Adrenal gland (tissue), 19 donors: ENCODE measurements around the gene STX4. TPM values are rescaled to one million over a fixed set of nuclear protein-coding genes. Genes with fewer than 3 reads are reported as not detected.

Experiments
- DNase-seq, 7 donors: peaks; one replicate each; pipeline ENCODE4 v3.0.0-alpha.2; 2019 to 2020
- H3K27ac ChIP-seq, 5 donors: fragments of 200-600 bp; sonication (generic) in 4 of 5; 1 replicate in 3 of 5; 2 replicates in 2 of 5; pipeline versions ENCODE4 v1.5.1 to v1.8.0; 2016 to 2020; ENCODE audit warnings: mild to moderate bottlenecking in 1 of 5
- H3K27me3 ChIP-seq: fragments of 200-600 bp; 2 replicates; pipeline ENCODE4 v1.8.0; 2021
- H3K36me3 ChIP-seq, 2 donors: fragments of 200-600 bp; replicated peaks in 1 of 2; 1 replicate in 1 of 2; 2 replicates in 1 of 2; pipeline versions ENCODE4 v1.5.1 to v1.8.0; 2018 to 2022
- H3K4me1 ChIP-seq, 2 donors: fragments of 200-600 bp; replicated peaks in 1 of 2; 1 replicate in 1 of 2; 2 replicates in 1 of 2; pipeline versions ENCODE4 v1.5.1 to v1.8.0; 2018 to 2021
- H3K4me3 ChIP-seq, 4 donors: fragments of 200-600 bp; sonication (generic) in 3 of 4; one replicate each; pipeline ENCODE4 v1.5.1; 2016 to 2018
- H3K9me3 ChIP-seq, 3 donors: fragments of 200-600 bp; sonication (generic) in 1 of 3; replicated peaks in 1 of 3; 1 replicate in 2 of 3; 2 replicates in 1 of 3; pipeline versions ENCODE4 v1.5.1 to v1.8.0; 2016 to 2021
- CTCF ChIP-seq, 6 experiments: fragments of 450-650 bp in 4 of 6; fragments of 200-600 bp in 2 of 6; sonication (generic) in 1 of 6; IDR thresholded peaks; 1 replicate in 5 of 6; 2 replicates in 1 of 6; pipeline versions ENCODE4 v1.5.1 to v1.8.0; 2016 to 2021; ENCODE audit warnings: antibody characterized with exemption in 6 of 6, mild to moderate bottlenecking in 2 of 6, moderate library complexity in 1 of 6
- POLR2A ChIP-seq, 2 donors: fragments of 450-650 bp; IDR thresholded peaks; one replicate each; pipeline ENCODE4 v1.6.1; 2017; ENCODE audit warnings: antibody characterized with exemption in 2 of 2, mild to moderate bottlenecking in 2 of 2, moderate library complexity in 1 of 2
- WGBS, 4 donors: extraction: QIAGEN DNeasy Blood & Tissue Kit in 2 of 4; methylation state at CpG; one replicate each; pipeline versions ENCODE4 v1.1.5 to v1.1.7; 2013 to 2017; 5-methylcytosine and 5-hydroxymethylcytosine counted together
- intact Hi-C, 2 donors: fragments of 100-400 bp; cut with DNase I; formaldehyde crosslinking; loops; one replicate each; pipeline versions ENCODE4 v1.14.1 to v1.15.0; 2022 to 2023
- long read RNA-seq, 10 donors: library from polyadenylated mRNA in 3 of 10; unstranded in 2 of 10; stranded (forward) in 1 of 10; transcript quantifications; one replicate each; pipeline ENCODE4 v2.0.0 and lab custom pipeline, GENCODE V29; 2021 to 2026
- polyA plus RNA-seq, 3 donors: library from polyadenylated mRNA; stranded (reverse); fragments of 200-250 nt in 2 of 3; fragments of 350-450 nt in 1 of 3; fragmentation: Illumina TruSeq in 1 of 3; extraction: RNeasy Lipid Tissue Mini Kit (QIAGEN cat#74804) in 1 of 3; gene quantifications; one replicate each; pipeline ENCODE4 v1.2.3, GENCODE V29; 2013 to 2014
- total RNA-seq, 9 donors: library from RNA; depleted of rRNA in 4 of 9; stranded (reverse); fragments of >200 nt in 4 of 9; fragments of 120-200 nt in 1 of 9; fragmentation: NEBNext Ultra II Directional in 1 of 9; extraction: Animal tissue kit (Norgen Biotek cat#: 25700) in 1 of 9; gene quantifications; one replicate each; pipeline versions ENCODE4 v1.1.0 to v1.2.4, GENCODE V29; 2013 to 2023
- donor health status: healthy with polysubstance abuse.
- donor health status: Bipolar disorder and iron deficiency.
- donor health status: DM: yes; HTN: yes; CAD: no.
- donor health status: DM: no; HTN: no; CAD: no.
- donor health status: DM: no; HTN: no; CAD: no.
- donor health status: DM: yes; HTN: yes; CAD: no.

Gene STX4
- total RNA-seq, result 10 to 100 TPM; 25.0 to 99.5 (median 34.4) TPM
- polyA plus RNA-seq, result 100 to 1,000 TPM in 2 of 3 donors, 10 to 100 TPM in 1; 48.4 to 225 (median 152) TPM
- long read RNA-seq, donor 1, transcript STX4-201 (11 exons, 1,481 nt), result major isoform, 6 of 7 reads
- long read RNA-seq, donor 1, partial matches to known transcripts, result 0 of 7 reads
- long read RNA-seq, donor 1, other reads (novel, unspliced or antisense), result 0 of 7 reads
- long read RNA-seq, donor 2, transcript STX4-217 (4 exons, 649 nt), result major isoform, 6 of 12 reads
- long read RNA-seq, donor 2, partial matches to known transcripts, result 0 of 12 reads
- long read RNA-seq, donor 2, other reads (novel, unspliced or antisense), result 0 of 12 reads
- long read RNA-seq, donor 3, partial matches to known transcripts, result 0 of 4 reads
- long read RNA-seq, donor 3, other reads (novel, unspliced or antisense), result 0 of 4 reads
- long read RNA-seq, donor 4, partial matches to known transcripts, result 4 of 9 reads
- long read RNA-seq, donor 4, other reads (novel, unspliced or antisense), result 4 of 9 reads
- long read RNA-seq, donor 5, transcript STX4-201 (11 exons, 1,481 nt), result major isoform, 33 of 62 reads
- long read RNA-seq, donor 5, transcript STX4-217 (4 exons, 649 nt), result minor isoform, 7 of 62 reads
- long read RNA-seq, donor 5, partial matches to known transcripts, result 3 of 62 reads
- long read RNA-seq, donor 5, other reads (novel, unspliced or antisense), result 16 of 62 reads
- long read RNA-seq, donor 6, partial matches to known transcripts, result 2 of 5 reads
- long read RNA-seq, donor 6, other reads (novel, unspliced or antisense), result 1 of 5 reads
- long read RNA-seq, donor 7, partial matches to known transcripts, result 0 of 5 reads
- long read RNA-seq, donor 7, other reads (novel, unspliced or antisense), result 0 of 5 reads
- long read RNA-seq, donor 8, transcript STX4-201 (11 exons, 1,481 nt), result major isoform, 11 of 23 reads
- long read RNA-seq, donor 8, partial matches to known transcripts, result 7 of 23 reads
- long read RNA-seq, donor 8, other reads (novel, unspliced or antisense), result 0 of 23 reads
- long read RNA-seq, donor 9, partial matches to known transcripts, result 0 of 6 reads
- long read RNA-seq, donor 9, other reads (novel, unspliced or antisense), result 0 of 6 reads
- long read RNA-seq, donor 10, partial matches to known transcripts, result 0 of 5 reads
- long read RNA-seq, donor 10, other reads (novel, unspliced or antisense), result 0 of 5 reads

- TF ChIP-seq CTCF (IDR thresholded peaks at IDR 0.05) (peak in 2 of 6 experiments; percentile 18 to 21), POLR2A (IDR thresholded peaks at IDR 0.05) (peak; percentile 46 to 53)
- DNase-seq, result peak; percentile 97 to 99 (median 98)
- Histone ChIP-seq H3K4me1 (peaks cover 5 to 8% of the 10 kb centered on the region in 2 donors), H3K36me3 (peaks cover 0 to 25% of the 10 kb centered on the region in 2 donors), H3K27ac (peak within 1 kb of the TSS; percentile 79 to 98 (median 92)), H3K9me3 (no peaks in the 10 kb centered on the region), H3K4me3 (peak within 1 kb of the TSS; percentile 37 to 73 (median 70)), H3K27me3 (no peaks in the 10 kb centered on the region)
- 1 to 2% (median 1%) methylated on average over 27 to 75 of the region's 75 CpGs for WGBS, 4 donors
- intact Hi-C loops, result no loop called here
Measured at GRCh38 chr16:31032736-31033708, at the start of gene STX4. Gene STX4, plus strand, starts transcription at chr16:31033558. Its CDS starts 248 bp downstream, at chr16:31033806.

- H3K4me3 ChIP-seq, result no peak overlapping the region
- H3K27ac ChIP-seq, result no peak overlapping the region
- H3K36me3 ChIP-seq, result peaks cover 0 to 52% of the 10 kb centered on the region in 2 donors
- H3K4me1 ChIP-seq, result peaks cover 9 to 13% of the 10 kb centered on the region in 2 donors
- WGBS, 4 donors, result 78 to 85% (median 82%) methylated on average over 9 to 14 of the region's 14 CpGs
- no peaks in the 10 kb centered on the region for H3K27me3 ChIP-seq
- intact Hi-C loops, result loop anchor here (5.0 to 10.0 kb wide), 7 partner anchors 59 to 881 kb away; partner anchors contain the start of genes ZNF843 (in 2 of the 2), FBXL19 (in 1 of the 2) and PYCARD (in 1 of the 2)
- no peaks in the 10 kb centered on the region for H3K9me3 ChIP-seq
- TF ChIP-seq CTCF (IDR thresholded peaks at IDR 0.05), result no peak
- no peak for TF ChIP-seq POLR2A (IDR thresholded peaks at IDR 0.05)
- DNase-seq, result no peak
Measured at GRCh38 chr16:30983898-30984610, 49.3 kb upstream of the STX4 start.

GRCh38 chr16:30984669-30985400 lies 48.5 kb upstream of the STX4 start, which contains the start of gene HSD3B7:
Gene HSD3B7, plus strand, starts transcription at chr16:30985207. Its CDS starts 452 bp downstream, at chr16:30985659.
- peak within 1 kb of the TSS in 2 of 4 donors; percentile 1 to 55 for H3K4me3 ChIP-seq
- H3K27me3 ChIP-seq, result no peaks in the 10 kb centered on the region
- peaks cover 0 to 44% of the 10 kb centered on the region in 2 donors for H3K36me3 ChIP-seq
- H3K9me3 ChIP-seq, result no peaks in the 10 kb centered on the region
- intact Hi-C loops, result loop anchor here (5.0 to 10.0 kb wide), 8 partner anchors 57 to 880 kb away; partner anchors contain the start of genes ZNF843 (in 2 of the 2), FBXL19 (in 1 of the 2) and PYCARD (in 1 of the 2)
- TF ChIP-seq POLR2A (IDR thresholded peaks at IDR 0.05), result no peak
- TF ChIP-seq CTCF (IDR thresholded peaks at IDR 0.05), result peak; percentile 95 to 98 (median 98)
- peak within 1 kb of the TSS in 2 of 5 donors; percentile 54 to 86 for H3K27ac ChIP-seq
- DNase-seq, result peak; percentile 87 to 94 (median 92)
- WGBS, 4 donors, result 25 to 46% (median 30%) methylated on average over 11 to 24 of the region's 24 CpGs
- peaks cover 9 to 13% of the 10 kb centered on the region in 2 donors for H3K4me1 ChIP-seq
